HUES48 (cell line): Measurements from ENCODE around the gene GPR146.
"Not testable (repeated sequence)": the region's sequence is repeated elsewhere in the genome, so short reads cannot be mapped to it uniquely, and the experiment has no call there.

Experiments
- H3K27ac ChIP-seq: one replicate; pipeline ENCODE4 v1.7.0; 2013; ENCODE audit warnings: low read depth, low read length, inconsistent platforms
- H3K27me3 ChIP-seq: 2 replicates; pipeline ENCODE4 v1.6.1; 2013; ENCODE audit warnings: mild to moderate bottlenecking, low read length; ENCODE audit not compliant: control insufficient read depth, insufficient read depth
- H3K36me3 ChIP-seq: 2 replicates; pipeline ENCODE4 v1.6.1; 2013; ENCODE audit warnings: low read length; ENCODE audit not compliant: control insufficient read depth, insufficient read depth
- H3K4me1 ChIP-seq: 2 replicates; pipeline ENCODE4 v1.6.1; 2013; ENCODE audit warnings: mild to moderate bottlenecking, low read length; ENCODE audit not compliant: control insufficient read depth, insufficient read depth
- H3K4me3 ChIP-seq: 2 replicates; pipeline ENCODE4 v1.5.1; 2013; ENCODE audit warnings: mild to moderate bottlenecking, low read depth, low read length
- H3K9ac ChIP-seq: 2 replicates; pipeline ENCODE4 v1.6.1; 2013; ENCODE audit warnings: mild to moderate bottlenecking, low read depth, low read length, moderate library complexity
- H3K9me3 ChIP-seq: 2 replicates; pipeline ENCODE4 v1.6.1; 2013; ENCODE audit warnings: low read length; ENCODE audit not compliant: control insufficient read depth, insufficient read depth

The GPR146 gene

DNA sequence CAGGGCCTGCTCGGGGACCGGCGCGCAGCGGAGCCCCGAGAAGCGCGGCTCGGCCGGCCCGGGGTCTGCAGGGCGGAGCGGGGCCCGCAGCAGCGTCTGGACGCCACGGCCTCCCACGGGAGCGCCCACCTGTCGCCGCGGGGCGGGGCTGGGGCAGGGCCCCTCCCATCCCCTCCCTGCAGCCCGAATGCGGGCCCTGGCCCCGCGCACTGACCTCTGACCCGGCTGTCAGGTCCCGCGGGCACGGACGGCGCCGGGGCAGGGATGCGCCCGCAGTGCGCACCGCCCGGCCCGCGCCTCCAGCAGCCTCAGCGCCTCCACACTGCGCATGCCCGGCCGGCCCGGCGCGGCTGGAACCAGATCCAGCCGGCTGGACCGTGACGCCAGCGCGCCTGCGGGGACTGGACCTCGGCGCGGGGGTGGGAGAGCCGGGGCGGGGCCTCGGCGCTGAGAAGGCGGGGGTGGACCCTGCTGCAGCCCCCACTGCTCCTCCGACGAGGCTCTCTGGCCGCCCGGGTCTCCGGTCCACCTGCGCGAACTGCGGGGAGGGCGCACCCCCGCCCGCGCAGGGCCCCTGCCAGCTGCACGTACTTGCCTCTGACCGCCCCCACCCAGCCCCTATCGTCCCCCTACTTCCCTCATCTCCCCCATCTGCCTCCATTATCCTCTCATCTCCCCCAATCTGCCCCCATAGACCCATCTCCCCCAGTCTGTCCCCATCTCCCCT lies 16.1 kb upstream of the GPR146 start:
- H3K9ac ChIP-seq: peak overlapping the region; percentile 54; the same call in 1 of the 2 replicates
- no peaks in the 10 kb centered on the region for H3K4me1 ChIP-seq
- peak overlapping the region; percentile 71 for H3K4me3 ChIP-seq
- peak overlapping the region; percentile 44 for H3K27ac ChIP-seq
- no peaks in the 10 kb centered on the region for H3K9me3 ChIP-seq
- H3K27me3 ChIP-seq: no peaks in the 10 kb centered on the region
- H3K36me3 ChIP-seq: peaks cover 12% of the 10 kb centered on the region; the same call in 1 of the 2 replicates

- H3K27ac ChIP-seq: peak overlapping the region; percentile 44
- peaks cover 12% of the 10 kb centered on the region; the same call in 1 of the 2 replicates for H3K36me3 ChIP-seq
- no peaks in the 10 kb centered on the region for H3K27me3 ChIP-seq
- no peaks in the 10 kb centered on the region for H3K4me1 ChIP-seq
- peak overlapping the region; percentile 30; the same call in 1 of the 2 replicates for H3K9ac ChIP-seq
- peak overlapping the region; percentile 71; the same call in 1 of the 2 replicates for H3K4me3 ChIP-seq
- no peaks in the 10 kb centered on the region for H3K9me3 ChIP-seq
These were observed 15.3 kb upstream of the GPR146 start for GRCh38 chr7:1028775-1029636.

DNA sequence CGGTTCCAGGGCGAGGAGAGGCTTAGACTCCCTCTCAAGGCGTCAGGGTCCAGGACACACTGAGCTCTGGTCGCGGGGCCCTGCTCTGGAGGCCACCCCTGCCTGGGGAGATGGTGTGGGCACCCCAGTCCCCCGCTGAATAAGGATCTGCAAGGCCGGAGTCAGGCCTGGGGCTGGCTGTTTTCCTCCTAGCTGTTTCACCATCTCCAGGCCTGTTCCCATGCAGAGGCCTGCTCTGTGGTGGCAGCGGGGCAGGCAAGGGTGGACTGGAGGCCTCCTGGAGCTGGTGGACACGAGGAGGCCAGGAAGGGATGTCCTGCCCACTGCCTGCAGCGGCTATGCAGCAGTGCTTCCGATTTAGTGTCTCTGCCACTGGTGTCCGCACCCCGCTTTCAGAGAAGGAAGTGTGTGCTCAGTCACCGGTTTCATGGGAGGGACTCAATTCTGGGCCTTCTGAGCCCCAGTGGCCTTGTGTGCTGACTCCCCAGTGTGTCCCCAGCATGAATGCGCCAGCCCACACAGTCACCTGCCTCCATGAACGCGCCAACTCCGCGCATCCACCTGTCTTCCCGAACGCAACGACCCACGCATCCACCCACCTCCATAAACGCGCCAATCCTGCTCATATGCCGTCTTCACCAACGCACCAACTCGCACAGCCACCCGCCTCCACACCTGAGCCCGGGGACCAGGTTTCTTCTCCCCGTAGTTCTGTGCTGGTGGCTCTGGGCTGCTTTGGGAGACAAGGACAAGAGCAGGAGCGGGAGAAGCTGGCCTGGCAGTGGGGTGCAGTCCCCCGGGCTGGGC lies 14.5 kb upstream of the GPR146 start:
- Histone ChIP-seq H3K9me3 (no peaks in the 10 kb centered on the region; the same call in 1 of the 2 replicates), H3K4me3 (no peak overlapping the region), H3K4me1 (no peaks in the 10 kb centered on the region), H3K27ac (peak overlapping the region; percentile 44), H3K9ac (no peak overlapping the region), H3K36me3 (peaks cover 12% of the 10 kb centered on the region; the same call in 1 of the 2 replicates), H3K27me3 (no peaks in the 10 kb centered on the region)

DNA sequence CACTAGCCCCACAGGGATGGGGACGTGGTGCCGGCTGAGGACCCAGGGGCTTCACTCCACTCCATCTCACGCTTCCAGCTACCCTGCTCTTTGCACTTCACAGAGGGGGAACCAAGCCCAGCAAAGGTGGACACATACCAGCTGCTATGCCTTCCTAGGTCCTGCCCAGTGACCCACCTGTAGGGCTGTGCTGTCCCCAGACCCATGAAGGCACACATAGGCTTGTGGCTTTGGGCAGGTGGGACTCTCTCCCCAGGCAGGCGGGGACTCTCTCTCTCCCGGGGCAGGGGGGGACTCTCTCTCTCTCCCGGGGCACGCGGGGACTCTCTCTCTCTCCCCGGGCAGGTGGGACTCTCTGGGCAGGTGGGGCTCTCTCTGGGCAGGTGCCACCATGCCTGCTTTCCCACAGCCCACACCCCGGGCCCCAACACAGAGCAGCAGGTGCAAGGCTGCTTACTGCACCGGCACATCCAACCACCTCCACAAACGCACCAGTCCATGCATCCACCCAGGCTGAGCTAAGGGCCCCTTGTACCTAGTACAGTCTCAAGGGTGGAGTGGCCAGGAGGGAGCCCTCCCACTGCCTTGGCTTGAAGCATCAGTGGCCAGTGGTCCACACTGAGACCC lies 13.8 kb upstream of the GPR146 start:
- no peak overlapping the region for H3K9ac ChIP-seq
- no peaks in the 10 kb centered on the region for H3K4me1 ChIP-seq

GRCh38 chr7:1031716-1032455 lies 12.5 kb upstream of the GPR146 start:
- no peak overlapping the region for H3K4me3 ChIP-seq
- no peaks in the 10 kb centered on the region for H3K27me3 ChIP-seq
- no peak overlapping the region for H3K27ac ChIP-seq
- peaks cover 4% of the 10 kb centered on the region; the same call in 1 of the 2 replicates for H3K9me3 ChIP-seq
- no peak overlapping the region for H3K9ac ChIP-seq
- no peaks in the 10 kb centered on the region for H3K4me1 ChIP-seq
- no peaks in the 10 kb centered on the region for H3K36me3 ChIP-seq

More for the DNA sequence above, 13.8 kb upstream of the GPR146 start:
- Histone ChIP-seq H3K36me3 (peaks cover 8% of the 10 kb centered on the region; the same call in 1 of the 2 replicates), H3K27me3 (no peaks in the 10 kb centered on the region), H3K27ac (no peak overlapping the region), H3K4me3 (no peak overlapping the region), H3K9me3 (peaks cover under 1% of the 10 kb centered on the region; the same call in 1 of the 2 replicates)

- Histone ChIP-seq H3K27me3 (no peaks in the 10 kb centered on the region), H3K27ac (no peak overlapping the region), H3K9me3 (peaks cover 4% of the 10 kb centered on the region; the same call in 1 of the 2 replicates), H3K36me3 (no peaks in the 10 kb centered on the region), H3K9ac (no peak overlapping the region), H3K4me1 (no peaks in the 10 kb centered on the region), H3K4me3 (no peak overlapping the region)
These were observed 11.7 kb upstream of the GPR146 start for GRCh38 chr7:1032536-1033181.

DNA sequence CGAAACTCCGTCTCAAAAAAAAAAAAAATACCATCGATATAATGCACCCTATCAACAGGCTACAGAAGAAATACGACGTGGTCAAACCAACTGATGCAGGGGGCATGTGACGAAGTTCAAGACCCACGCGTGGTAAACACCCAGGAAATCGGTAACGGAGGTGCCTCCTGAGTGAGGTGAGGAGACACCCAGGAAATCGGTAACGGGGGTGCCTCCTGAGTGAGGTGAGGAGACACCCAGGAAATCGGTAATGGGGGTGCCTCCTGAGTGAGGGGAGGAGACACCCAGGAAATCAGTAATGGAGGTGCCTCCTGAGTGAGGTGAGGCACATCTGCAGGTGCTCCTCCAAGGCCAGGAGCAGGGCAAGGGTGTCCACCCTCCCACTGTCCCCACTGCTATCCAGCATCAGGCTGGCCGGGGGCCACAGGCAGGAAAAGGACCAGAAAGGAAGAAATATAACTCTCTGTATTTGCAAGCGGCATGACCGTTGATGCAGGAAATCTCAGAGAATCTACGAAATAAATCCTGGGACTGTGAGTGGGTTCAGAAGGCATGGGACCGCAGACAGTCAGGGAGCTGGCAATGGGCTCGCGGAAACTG lies 10.7 kb upstream of the GPR146 start:
- no peak overlapping the region for H3K27ac ChIP-seq
- no peaks in the 10 kb centered on the region for H3K36me3 ChIP-seq
- H3K27me3 ChIP-seq: no peaks in the 10 kb centered on the region
- H3K4me1 ChIP-seq: no peaks in the 10 kb centered on the region
- peaks cover 4% of the 10 kb centered on the region; the same call in 1 of the 2 replicates for H3K9me3 ChIP-seq
- H3K9ac ChIP-seq: no peak overlapping the region
- no peak overlapping the region for H3K4me3 ChIP-seq

- H3K4me3 ChIP-seq, H3K9me3 ChIP-seq, H3K9ac ChIP-seq: not testable (repeated sequence)
These were observed 9.6 kb upstream of the GPR146 start for GRCh38 chr7:1034769-1035168.

DNA sequence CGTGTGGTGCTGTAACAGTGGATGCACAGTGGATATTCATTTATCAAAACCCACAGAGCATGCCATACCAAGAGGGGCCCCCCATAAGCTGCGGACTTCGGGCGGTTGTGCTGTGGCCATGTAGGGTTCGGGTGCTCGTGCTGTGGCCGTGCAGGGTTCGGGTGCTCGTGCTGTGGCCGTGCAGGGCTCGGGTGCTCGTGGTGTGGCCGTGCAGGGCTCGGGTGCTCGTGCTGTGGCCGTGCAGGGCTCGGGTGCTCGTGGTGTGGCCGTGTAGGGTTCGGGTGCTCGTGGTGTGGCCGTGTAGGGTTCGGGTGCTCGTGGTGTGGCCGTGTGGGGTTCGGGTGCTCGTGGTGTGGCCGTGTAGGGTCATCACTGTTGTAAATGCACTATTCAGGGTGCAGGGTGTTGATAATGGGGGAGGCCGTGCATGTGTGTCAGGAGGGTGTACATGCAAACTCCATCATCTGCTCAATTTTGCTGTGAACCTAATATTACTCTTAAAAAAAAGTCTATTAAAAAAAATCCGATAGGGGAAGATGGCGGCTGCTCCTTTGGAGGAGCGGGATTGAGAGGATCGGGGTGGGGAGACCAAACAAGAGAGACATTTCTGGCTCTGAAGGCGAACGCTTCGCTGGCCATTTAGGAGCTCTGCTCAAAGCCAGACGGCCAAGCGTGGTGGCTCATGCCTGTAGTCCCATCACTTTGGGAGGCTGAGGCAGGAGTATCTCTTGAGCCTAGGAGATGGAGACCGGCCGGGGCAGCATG lies 8.0 kb upstream of the GPR146 start:
- not testable (repeated sequence) for H3K27ac ChIP-seq, H3K4me1 ChIP-seq, H3K4me3 ChIP-seq, H3K36me3 ChIP-seq, H3K9ac ChIP-seq, H3K27me3 ChIP-seq, H3K9me3 ChIP-seq

More at GRCh38 chr7:1034769-1035168, 9.6 kb upstream of the GPR146 start:
- H3K4me1 ChIP-seq, H3K36me3 ChIP-seq, H3K27me3 ChIP-seq, H3K27ac ChIP-seq: not testable (repeated sequence)
